A673 (cell line): ENCODE measurements around the gene FTO. TPM values are rescaled to one million over a fixed set of nuclear protein-coding genes. Genes with fewer than 3 reads are reported as not detected.

Experiments used
- BruUV-seq: library from RNA; stranded (reverse); fragments of 400-500 nt; replicated peaks from 2 replicates; lab custom pipeline; 2021; lab: Mats Ljungman, UMichigan
- CTCF ChIA-PET: fragments of 300-600 bp; sonication (Branson Sonifier 250); formaldehyde crosslinking; loops from one replicate; lab custom pipeline; 2022; ENCODE audit warnings: antibody characterized with exemption; lab: Charles Lee
- POLR2A ChIA-PET: fragments of 300-600 bp; sonication (Branson Sonifier 250); formaldehyde crosslinking; loops from one replicate; lab custom pipeline; 2022; ENCODE audit warnings: antibody characterized with exemption; ENCODE audit not compliant: low non-redundant PET; lab: Charles Lee
- DNase-seq: peaks from one replicate; pipeline ENCODE4 v3.0.0-alpha.2; 2015; ENCODE audit warnings: low spot score
- H3K27ac ChIP-seq: fragments of 200-600 bp; sonication (generic); 2 replicates; pipeline ENCODE4 v1.5.1; 2016; ENCODE audit warnings: mixed run types, low read depth, mild to moderate bottlenecking, mixed read lengths, antibody characterized with exemption, low read length; ENCODE audit not compliant: poor library complexity, severe bottlenecking
- H3K27me3 ChIP-seq: fragments of 200-600 bp; sonication (generic); replicated peaks from 2 replicates; pipeline ENCODE4 v1.6.1; 2017; ENCODE audit warnings: mixed run types, low read depth, mild to moderate bottlenecking, mixed read lengths, antibody characterized with exemption, low read length; ENCODE audit not compliant: insufficient read depth, poor library complexity
- H3K36me3 ChIP-seq: fragments of 200-600 bp; sonication (generic); 2 replicates; pipeline ENCODE4 v1.6.1; 2016; ENCODE audit warnings: mixed run types, mild to moderate bottlenecking, mixed read lengths, antibody characterized with exemption, low read length; ENCODE audit not compliant: insufficient read depth, poor library complexity, severe bottlenecking
- H3K4me1 ChIP-seq: fragments of 200-600 bp; sonication (generic); 2 replicates; pipeline ENCODE4 v1.6.1; 2017; ENCODE audit warnings: mixed run types, mild to moderate bottlenecking, mixed read lengths, antibody characterized with exemption, low read length; ENCODE audit not compliant: insufficient read depth, poor library complexity, severe bottlenecking
- H3K4me3 ChIP-seq: fragments of 200-600 bp; sonication (generic); 2 replicates; pipeline ENCODE4 v1.5.1; 2016; ENCODE audit warnings: low read depth, mixed run types, mild to moderate bottlenecking, mixed read lengths, low read length; ENCODE audit not compliant: poor library complexity, severe bottlenecking
- H3K9me3 ChIP-seq: fragments of 200-600 bp; sonication (generic); 2 replicates; pipeline ENCODE4 v1.6.1; 2016; ENCODE audit warnings: mixed run types, low read depth, mild to moderate bottlenecking, mixed read lengths, antibody characterized with exemption, low read length; ENCODE audit not compliant: poor library complexity, severe bottlenecking
- EZH2 ChIP-seq: fragments of 200-600 bp; sonication (generic); IDR thresholded peaks from 2 replicates; pipeline ENCODE4 v1.6.1; 2017; ENCODE audit warnings: borderline replicate concordance, low read depth, mild to moderate bottlenecking, mixed read lengths, antibody characterized with exemption, low read length; ENCODE audit not compliant: poor library complexity, severe bottlenecking
- intact Hi-C: fragments of 100-400 bp; cut with micrococcal nuclease; formaldehyde crosslinking; loops from one replicate; pipeline ENCODE4 v1.10.0; 2022; ENCODE audit not compliant: unreplicated experiment
- total RNA-seq: library from RNA; stranded (reverse); gene quantifications from 2 replicates; pipeline ENCODE4 v1.2.3, GENCODE V29; 2021
- TF ChIP-seq, protein P1 (sequence below): fragments of 300-800, 200-600 bp; sonication (generic); conservative IDR thresholded peaks from 2 replicates; pipeline ENCODE4 v1.5.1; 2017; ENCODE audit warnings: low read depth, mild to moderate bottlenecking, antibody characterized with exemption, low read length, moderate library complexity, mixed read lengths

Gene FTO
- total RNA-seq, 1 experiment from 2014 or later = 73.4 TPM

DNA sequence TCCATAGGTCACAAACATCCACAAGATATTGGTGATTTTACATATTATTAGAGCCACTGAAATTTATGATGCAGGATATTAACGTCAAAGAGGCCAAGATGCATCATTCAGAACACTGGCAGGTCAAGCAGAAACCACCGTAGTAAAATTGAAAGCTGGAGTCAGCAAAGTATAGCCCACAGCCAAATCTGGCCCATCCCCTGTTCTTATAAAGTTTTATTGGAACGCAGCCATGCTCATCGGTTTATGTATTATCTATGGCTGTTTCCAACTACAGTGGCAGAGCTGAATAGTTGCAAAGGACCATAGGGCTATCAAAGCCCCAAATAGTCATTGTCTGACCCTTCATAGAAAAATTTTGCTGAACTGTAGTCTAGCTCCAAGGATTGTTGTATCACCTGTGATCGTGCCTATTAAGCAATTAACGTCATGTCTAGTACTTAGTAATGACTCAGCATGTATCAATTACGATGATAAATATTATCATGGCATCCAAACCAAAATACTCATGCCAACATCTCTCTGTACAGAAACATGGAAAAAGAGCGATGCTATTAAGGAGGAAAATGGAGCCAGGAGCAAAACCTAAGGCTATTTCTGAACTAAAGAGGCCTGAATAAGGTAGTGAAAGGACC, 417.0 kb downstream of the FTO start:
- ChIA-PET CTCF (no interaction called here), POLR2A (no interaction called here)
- no peak overlapping the region for H3K27ac ChIP-seq
- no peaks in the 10 kb centered on the region for H3K9me3 ChIP-seq
- no peaks in the 10 kb centered on the region for H3K36me3 ChIP-seq
- BruUV-seq = no TSS peak
- no peak for DNase-seq
- intact Hi-C loops = no loop called here
- H3K4me1 ChIP-seq = no peaks in the 10 kb centered on the region
- no peak overlapping the region for H3K4me3 ChIP-seq
- no peak for TF ChIP-seq EZH2
- TF ChIP-seq, protein P1, sequence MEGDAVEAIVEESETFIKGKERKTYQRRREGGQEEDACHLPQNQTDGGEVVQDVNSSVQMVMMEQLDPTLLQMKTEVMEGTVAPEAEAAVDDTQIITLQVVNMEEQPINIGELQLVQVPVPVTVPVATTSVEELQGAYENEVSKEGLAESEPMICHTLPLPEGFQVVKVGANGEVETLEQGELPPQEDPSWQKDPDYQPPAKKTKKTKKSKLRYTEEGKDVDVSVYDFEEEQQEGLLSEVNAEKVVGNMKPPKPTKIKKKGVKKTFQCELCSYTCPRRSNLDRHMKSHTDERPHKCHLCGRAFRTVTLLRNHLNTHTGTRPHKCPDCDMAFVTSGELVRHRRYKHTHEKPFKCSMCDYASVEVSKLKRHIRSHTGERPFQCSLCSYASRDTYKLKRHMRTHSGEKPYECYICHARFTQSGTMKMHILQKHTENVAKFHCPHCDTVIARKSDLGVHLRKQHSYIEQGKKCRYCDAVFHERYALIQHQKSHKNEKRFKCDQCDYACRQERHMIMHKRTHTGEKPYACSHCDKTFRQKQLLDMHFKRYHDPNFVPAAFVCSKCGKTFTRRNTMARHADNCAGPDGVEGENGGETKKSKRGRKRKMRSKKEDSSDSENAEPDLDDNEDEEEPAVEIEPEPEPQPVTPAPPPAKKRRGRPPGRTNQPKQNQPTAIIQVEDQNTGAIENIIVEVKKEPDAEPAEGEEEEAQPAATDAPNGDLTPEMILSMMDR = no peak
- no peaks in the 10 kb centered on the region for H3K27me3 ChIP-seq

DNA sequence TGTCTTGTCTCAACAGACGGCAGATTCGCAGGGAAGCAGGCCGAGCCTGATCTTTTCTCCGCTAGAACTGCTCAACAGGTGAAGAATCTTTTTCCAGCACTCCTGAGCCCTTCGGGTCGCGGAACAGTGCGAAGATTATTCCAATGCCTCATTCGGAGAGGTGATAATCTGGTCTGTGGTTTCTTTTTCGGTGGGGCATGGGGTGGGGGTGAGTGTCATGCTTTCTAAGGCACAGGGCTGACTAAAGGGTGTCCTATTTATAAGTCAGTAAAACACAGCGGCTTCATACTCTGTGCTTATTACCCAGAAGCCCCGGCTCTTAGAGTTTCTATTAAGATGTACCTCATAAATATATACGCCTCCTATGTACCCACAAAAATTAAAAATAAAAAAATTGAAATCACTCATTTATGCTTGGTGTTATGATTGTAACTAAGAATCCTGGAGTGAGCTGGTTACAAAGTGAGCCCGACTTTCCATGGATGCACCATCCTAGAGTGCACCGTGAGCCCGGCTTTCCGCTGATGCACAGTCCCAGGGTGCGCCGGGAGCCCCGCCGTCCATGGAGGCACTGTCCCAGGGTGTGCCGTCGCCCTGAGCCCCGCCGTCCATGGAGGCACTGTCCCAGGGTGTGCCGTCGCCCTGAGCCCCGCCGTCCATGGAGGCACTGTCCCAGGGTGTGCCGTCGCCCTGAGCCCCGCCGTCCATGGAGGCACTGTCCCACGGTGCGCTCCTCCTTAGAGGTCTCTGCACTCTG, 417.8 kb downstream of the FTO start:
- intact Hi-C loops = no loop called here
- TF ChIP-seq, protein P1 = no peak
- no peak for TF ChIP-seq EZH2
- POLR2A ChIA-PET = no interaction called here
- no peaks in the 10 kb centered on the region for H3K4me1 ChIP-seq
- DNase-seq = no peak
- H3K9me3 ChIP-seq = no peaks in the 10 kb centered on the region
- BruUV-seq = no TSS peak
- CTCF ChIA-PET = no interaction called here
- no peak overlapping the region for H3K4me3 ChIP-seq
- no peaks in the 10 kb centered on the region for H3K36me3 ChIP-seq
- no peak overlapping the region for H3K27ac ChIP-seq
- no peaks in the 10 kb centered on the region for H3K27me3 ChIP-seq

DNA sequence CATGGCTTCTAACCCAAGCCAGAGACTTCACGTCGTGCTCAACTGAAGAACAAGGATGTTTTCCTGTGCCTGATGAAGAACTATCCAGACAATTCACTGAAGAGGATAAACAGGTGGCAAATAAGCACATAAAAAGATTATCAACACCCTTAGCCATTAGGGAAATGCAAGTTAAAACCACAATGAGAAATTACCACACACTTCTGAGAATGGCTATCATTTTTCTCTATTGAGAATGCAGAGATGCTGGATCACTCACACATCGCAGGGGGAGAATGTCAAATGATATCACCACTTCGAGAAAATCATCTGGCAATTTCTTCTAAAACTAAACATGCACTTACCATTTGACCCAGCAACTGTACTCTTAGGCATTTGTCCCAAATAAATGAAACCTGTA, 419.8 kb downstream of the FTO start:
- Histone ChIP-seq H3K27me3 (peaks cover 6% of the 10 kb centered on the region), H3K4me3 (no peak overlapping the region), H3K36me3 (no peaks in the 10 kb centered on the region), H3K9me3 (no peaks in the 10 kb centered on the region), H3K4me1 (no peaks in the 10 kb centered on the region), H3K27ac (no peak overlapping the region)
- no TSS peak for BruUV-seq
- TF ChIP-seq EZH2 = no peak
- TF ChIP-seq, protein P1 = no peak
- POLR2A ChIA-PET = no interaction called here
- CTCF ChIA-PET = no interaction called here
- intact Hi-C loops = no loop called here
- no peak for DNase-seq
